ENCODE measurements around the gene DNMT3L.
A peak's percentile ranks its signal among the peaks of the same experiment; 100 is the strongest.
"Not testable (repeated sequence)": the region's sequence is repeated elsewhere in the genome, so short reads cannot be mapped to it uniquely, and the experiment has no call there.

Gene DNMT3L

GRCh38 chr21:44288251-44289110 is 26.8 kb upstream of the DNMT3L start:
- Mint-ChIP-seq H3K36me3 (no peaks in the 10 kb centered on the region), H3K27ac (peak overlapping the region; percentile 86), H3K4me3 (no peak overlapping the region), H3K9me3 (no peaks in the 10 kb centered on the region), H3K4me1 (peaks cover 9% of the 10 kb centered on the region)
- DNase-seq (ENCODE audit: low spot score in 2 of 2) (no peak), ATAC-seq (no peak)

GRCh38 chr21:44286716-44287632 is 25.3 kb upstream of the DNMT3L start:
- no peak overlapping the region for H3K4me3 Mint-ChIP-seq
- H3K4me1 Mint-ChIP-seq: peaks cover 3% of the 10 kb centered on the region
- no peaks in the 10 kb centered on the region for H3K9me3 Mint-ChIP-seq
- no peaks in the 10 kb centered on the region for H3K36me3 Mint-ChIP-seq
- no peak overlapping the region for H3K27ac Mint-ChIP-seq
- no peak for ATAC-seq
- DNase-seq (ENCODE audit: low spot score in 2 of 2): no peak

GRCh38 chr21:44286086-44286715 is 24.5 kb upstream of the DNMT3L start:
- no peak for ATAC-seq
- H3K4me3 Mint-ChIP-seq: no peak overlapping the region
- no peaks in the 10 kb centered on the region for H3K9me3 Mint-ChIP-seq
- no peak for DNase-seq (ENCODE audit: low spot score in 2 of 2)
- no peaks in the 10 kb centered on the region for H3K36me3 Mint-ChIP-seq
- no peaks in the 10 kb centered on the region for H3K4me1 Mint-ChIP-seq
- no peak overlapping the region for H3K27ac Mint-ChIP-seq

- no peaks in the 10 kb centered on the region for H3K36me3 Mint-ChIP-seq
- no peaks in the 10 kb centered on the region for H3K4me1 Mint-ChIP-seq
- H3K9me3 Mint-ChIP-seq: no peaks in the 10 kb centered on the region
- ATAC-seq (no peak), DNase-seq (ENCODE audit: low spot score in 2 of 2) (no peak)
- no peak within 1 kb of the TSS for H3K4me3 Mint-ChIP-seq
- no peak within 1 kb of the TSS for H3K27ac Mint-ChIP-seq
Observed at GRCh38 chr21:44285138-44285992, 23.7 kb upstream of the DNMT3L start, which contains the start of gene AIRE. Gene AIRE (plus strand): TSS chr21:44285876. CDS start chr21:44286007, 131 bp downstream.

- no peak overlapping the region for H3K27ac Mint-ChIP-seq
- H3K36me3 Mint-ChIP-seq: no peaks in the 10 kb centered on the region
- H3K4me1 Mint-ChIP-seq: no peaks in the 10 kb centered on the region
- no peak overlapping the region for H3K4me3 Mint-ChIP-seq
- no peaks in the 10 kb centered on the region for H3K9me3 Mint-ChIP-seq
- ATAC-seq (no peak), DNase-seq (ENCODE audit: low spot score in 2 of 2) (no peak)
Observed at GRCh38 chr21:44283948-44284347, 22.3 kb upstream of the DNMT3L start.

- not testable (repeated sequence) for H3K4me3 Mint-ChIP-seq; ATAC-seq; H3K4me1 Mint-ChIP-seq; H3K9me3 Mint-ChIP-seq; DNase-seq (ENCODE audit: low spot score in 2 of 2); H3K36me3 Mint-ChIP-seq
- peak overlapping the region; percentile 41 for H3K27ac Mint-ChIP-seq
Observed at GRCh38 chr21:44283211-44283785, 21.6 kb upstream of the DNMT3L start.

- no peaks in the 10 kb centered on the region for H3K36me3 Mint-ChIP-seq
- no peak overlapping the region for H3K4me3 Mint-ChIP-seq
- no peaks in the 10 kb centered on the region for H3K4me1 Mint-ChIP-seq
- H3K9me3 Mint-ChIP-seq: no peaks in the 10 kb centered on the region
- no peak overlapping the region for H3K27ac Mint-ChIP-seq
- no peak for ATAC-seq
- DNase-seq (ENCODE audit: low spot score in 2 of 2): no peak
Observed at GRCh38 chr21:44282370-44282769, 20.7 kb upstream of the DNMT3L start.

- H3K4me1 Mint-ChIP-seq: no peaks in the 10 kb centered on the region
- H3K9me3 Mint-ChIP-seq: no peaks in the 10 kb centered on the region
- H3K36me3 Mint-ChIP-seq: no peaks in the 10 kb centered on the region
- ATAC-seq (no peak), DNase-seq (ENCODE audit: low spot score in 2 of 2) (no peak)
- no peak overlapping the region for H3K27ac Mint-ChIP-seq
- H3K4me3 Mint-ChIP-seq: no peak overlapping the region
Observed at GRCh38 chr21:44281801-44282200, 20.1 kb upstream of the DNMT3L start.

- Mint-ChIP-seq H3K9me3 (no peaks in the 10 kb centered on the region), H3K4me3 (no peak overlapping the region), H3K27ac (peak overlapping the region; percentile 43), H3K36me3 (no peaks in the 10 kb centered on the region), H3K4me1 (no peaks in the 10 kb centered on the region)
- no peak for ATAC-seq
- no peak for DNase-seq (ENCODE audit: low spot score in 2 of 2)
Observed at GRCh38 chr21:44279354-44280260, 17.9 kb upstream of the DNMT3L start.

- no peaks in the 10 kb centered on the region for H3K9me3 Mint-ChIP-seq
- no peak for ATAC-seq
- H3K27ac Mint-ChIP-seq: peak overlapping the region; percentile 4
- no peaks in the 10 kb centered on the region for H3K36me3 Mint-ChIP-seq
- DNase-seq (ENCODE audit: low spot score in 2 of 2): no peak
- H3K4me3 Mint-ChIP-seq: no peak overlapping the region
- H3K4me1 Mint-ChIP-seq: no peaks in the 10 kb centered on the region
Observed at GRCh38 chr21:44275041-44275440, 13.3 kb upstream of the DNMT3L start.

- Mint-ChIP-seq H3K27ac (no peak overlapping the region), H3K9me3 (no peaks in the 10 kb centered on the region), H3K36me3 (no peaks in the 10 kb centered on the region), H3K4me3 (no peak overlapping the region), H3K4me1 (no peaks in the 10 kb centered on the region)
- ATAC-seq (no peak), DNase-seq (ENCODE audit: low spot score in 2 of 2) (no peak)
Observed at GRCh38 chr21:44273046-44273445, 11.3 kb upstream of the DNMT3L start.

- no peaks in the 10 kb centered on the region for H3K4me1 Mint-ChIP-seq
- ATAC-seq (no peak), DNase-seq (ENCODE audit: low spot score in 2 of 2) (no peak)
- peak overlapping the region; percentile 23 for H3K27ac Mint-ChIP-seq
- no peaks in the 10 kb centered on the region for H3K9me3 Mint-ChIP-seq
- H3K4me3 Mint-ChIP-seq: no peak overlapping the region
- H3K36me3 Mint-ChIP-seq: no peaks in the 10 kb centered on the region
Observed at GRCh38 chr21:44272284-44272858, 10.7 kb upstream of the DNMT3L start.

GRCh38 chr21:44271558-44272283 is 10.0 kb upstream of the DNMT3L start:
- H3K9me3 Mint-ChIP-seq: no peaks in the 10 kb centered on the region

More at GRCh38 chr21:44271558-44272283, 10.0 kb upstream of the DNMT3L start:
- no peak for ATAC-seq
- no peaks in the 10 kb centered on the region for H3K36me3 Mint-ChIP-seq
- H3K4me3 Mint-ChIP-seq: no peak overlapping the region
- H3K27ac Mint-ChIP-seq: peak overlapping the region; percentile 23
- DNase-seq (ENCODE audit: low spot score in 2 of 2): no peak
- no peaks in the 10 kb centered on the region for H3K4me1 Mint-ChIP-seq

All from stimulated activated effector memory CD8-positive, alpha-beta T cell treated with anti-CD3 and anti-CD28 coated beads, Interleukin-12 subunit alpha, Interleukin-12 subunit beta, amount 100 ng/mL, for 72 hours (primary cell).